Endothelial cell of umbilical vein (primary cell): ENCODE measurements around the gene ZNF804A. TPM values are rescaled to one million over a fixed set of nuclear protein-coding genes. Genes with fewer than 3 reads are reported as not detected.

Experiments
- BruUV-seq: library from RNA; stranded (reverse); fragments of 400-500 nt; replicated peaks from 2 replicates; lab custom pipeline; 2021; lab: Mats Ljungman, UMichigan
- CTCF ChIA-PET: fragments of 300-600, 350-600 bp; sonication (Branson Sonifier 250); formaldehyde crosslinking; loops from one replicate; lab custom pipeline; 2021; ENCODE audit warnings: antibody characterized with exemption, inconsistent platforms; lab: Charles Lee
- POLR2A ChIA-PET: fragments of 300-600, 350-600 bp; sonication (Branson Sonifier 250); formaldehyde crosslinking; loops from one replicate; lab custom pipeline; 2021; ENCODE audit warnings: antibody characterized with exemption, inconsistent platforms; lab: Charles Lee
- DNase-seq: peaks from one replicate; pipeline ENCODE4 v3.0.0-alpha.2; 2011; ENCODE audit warnings: low read depth, low spot score
- FAIRE-seq: peaks from 2 replicates; lab custom pipeline; 2011; peaks lifted over from hg19 to GRCh38; lab: Jason Lieb, UNC
- H2AFZ ChIP-seq: 2 replicates; pipeline ENCODE4 v1.6.0; 2012; ENCODE audit warnings: low read depth, low read length, control low read depth, inconsistent platforms
- H3K27ac ChIP-seq: 2 replicates; pipeline ENCODE4 v1.5.1; 2011; ENCODE audit warnings: low read depth, mild to moderate bottlenecking, control low read depth, low read length, moderate library complexity; ENCODE audit not compliant: insufficient read depth
- H3K27me3 ChIP-seq, 2 experiments: 2 replicates each; pipeline versions ENCODE4 v1.6.0 to v1.6.1; 2011; ENCODE audit warnings: low read length in 2 of 2, mixed read lengths in 1 of 2; ENCODE audit not compliant: control insufficient read depth in 2 of 2, insufficient read depth in 2 of 2
- H3K36me3 ChIP-seq, 2 experiments: 2 replicates in 1 of 2; 3 replicates in 1 of 2; pipeline ENCODE4 v1.5.1; 2011; ENCODE audit warnings: low read length in 2 of 2, mild to moderate bottlenecking in 1 of 2, moderate library complexity in 1 of 2; ENCODE audit not compliant: control insufficient read depth in 2 of 2, insufficient read depth in 2 of 2; ENCODE audit errors: extremely low read depth in 1 of 2
- H3K4me1 ChIP-seq: 3 replicates; pipeline ENCODE4 v1.5.1; 2011; ENCODE audit warnings: mild to moderate bottlenecking, low read length; ENCODE audit not compliant: control insufficient read depth, insufficient read depth; ENCODE audit errors: extremely low read depth
- H3K4me2 ChIP-seq: 2 replicates; pipeline ENCODE4 v1.6.1; 2011; ENCODE audit warnings: low read length, control low read depth, mixed read lengths; ENCODE audit not compliant: insufficient read depth
- H3K4me3 ChIP-seq, 3 experiments: fragments of 200-600 bp in 1 of 3; sonication (generic), shearing (Covaris generic) in 1 of 3; replicated peaks in 1 of 3; 2 replicates each; pipeline ENCODE4 v1.5.1; 2011 to 2016; ENCODE audit warnings: control low read depth in 3 of 3, low read length in 3 of 3, mild to moderate bottlenecking in 2 of 3, inconsistent platforms in 1 of 3, low read depth in 1 of 3, moderate library complexity in 1 of 3; ENCODE audit not compliant: insufficient read depth in 1 of 3
- H3K79me2 ChIP-seq: 2 replicates; pipeline ENCODE4 v1.6.0; 2012; ENCODE audit warnings: low read length, inconsistent platforms; ENCODE audit not compliant: control insufficient read depth, insufficient read depth
- H3K9ac ChIP-seq: replicated peaks from 2 replicates; pipeline ENCODE3; 2011; ENCODE audit warnings: low read length, control low read depth; ENCODE audit not compliant: insufficient read depth; ENCODE audit errors: extremely low read depth
- H3K9me1 ChIP-seq: replicated peaks from 3 replicates; pipeline ENCODE4 v1.6.0; 2011; ENCODE audit warnings: mild to moderate bottlenecking, low read length; ENCODE audit not compliant: control insufficient read depth, insufficient read depth; ENCODE audit errors: extremely low read depth
- H3K9me3 ChIP-seq: replicated peaks from 2 replicates; pipeline ENCODE4 v1.5.1; 2012; ENCODE audit warnings: low read length, inconsistent platforms; ENCODE audit not compliant: control insufficient read depth, insufficient read depth
- H4K20me1 ChIP-seq: replicated peaks from 2 replicates; pipeline ENCODE3; 2011; ENCODE audit warnings: mild to moderate bottlenecking, low read length; ENCODE audit not compliant: control insufficient read depth, insufficient read depth; ENCODE audit errors: extremely low read depth
- EZH2 ChIP-seq: IDR thresholded peaks from 2 replicates; pipeline ENCODE4 v1.6.1; 2012; ENCODE audit warnings: borderline replicate concordance, low read depth, mild to moderate bottlenecking, moderate library complexity, low read length, inconsistent platforms; ENCODE audit not compliant: severe bottlenecking
- FOS ChIP-seq: IDR thresholded peaks from 2 replicates; pipeline ENCODE4 v1.6.1; 2011; ENCODE audit warnings: mild to moderate bottlenecking, low read length, moderate library complexity, borderline replicate concordance; ENCODE audit not compliant: insufficient read depth
- GATA2 ChIP-seq: IDR thresholded peaks from 2 replicates; pipeline ENCODE4 v1.7.0; 2011; ENCODE audit warnings: low read depth, mild to moderate bottlenecking, moderate library complexity, mixed read lengths, low read length; ENCODE audit not compliant: insufficient read length, insufficient read depth
- JUN ChIP-seq: IDR thresholded peaks from 2 replicates; pipeline ENCODE4 v1.6.1; 2011; ENCODE audit warnings: borderline replicate concordance, low read depth; ENCODE audit not compliant: insufficient read length, insufficient read depth
- MAX ChIP-seq: IDR thresholded peaks from 2 replicates; pipeline ENCODE4 v1.6.1; 2011; ENCODE audit not compliant: insufficient read depth, insufficient read length
- MYC ChIP-seq: IDR thresholded peaks from one replicate; pipeline ENCODE4 v1.6.1; 2011; ENCODE audit warnings: mild to moderate bottlenecking, low read depth, low read length
- POLR2A ChIP-seq: IDR thresholded peaks from 2 replicates; pipeline ENCODE4 v1.6.1; 2012; ENCODE audit warnings: low read depth, mild to moderate bottlenecking, control low read depth, low read length
- POLR2AphosphoS5 ChIP-seq: IDR thresholded peaks from 2 replicates; pipeline ENCODE4 v1.6.1; 2012; ENCODE audit warnings: low read depth, mild to moderate bottlenecking, control low read depth, low read length, moderate library complexity; ENCODE audit not compliant: insufficient read depth
- dilution Hi-C: fragments of 300-500 bp; cut with MboI; formaldehyde crosslinking; loops from one replicate; pipeline ENCODE4 v1.15.0; 2019; ENCODE audit warnings: low sequenced_read_pairs; ENCODE audit not compliant: extremely low pct_ligation_motif_present
- intact Hi-C: fragments of 100-400 bp; cut with micrococcal nuclease; formaldehyde crosslinking; loops from one replicate; pipeline ENCODE4 v1.10.0; 2022
- polyA plus RNA-seq, 4 experiments: library from polyadenylated mRNA; depleted of rRNA in 3 of 4; stranded (reverse) in 3 of 4; unstranded in 1 of 4; fragments of >200 nt; gene quantifications; 2 replicates each; pipeline versions ENCODE4 v1.2.1 to v1.2.3, GENCODE V29; 2011 to 2012; ENCODE audit warnings: missing spikeins in 1 of 4
- total RNA-seq: library from RNA; stranded (reverse); gene quantifications from 2 replicates; pipeline ENCODE4 v1.2.3, GENCODE V29; 2021
- TF ChIP-seq, protein P1 (sequence below), 2 donors: IDR thresholded peaks; 1 replicate in 1 of 2; 2 replicates in 1 of 2; pipeline ENCODE4 v1.5.1; 2011; ENCODE audit warnings: low read length in 2 of 2, mild to moderate bottlenecking in 2 of 2, moderate library complexity in 2 of 2, control low read depth in 1 of 2, inconsistent platforms in 1 of 2, low read depth in 1 of 2; ENCODE audit not compliant: insufficient read depth in 1 of 2; ENCODE audit errors: extremely low read depth in 1 of 2

The ZNF804A gene
- total and polyA plus RNA-seq, 2 donors (not counting 3 experiments of a cell fraction or from before 2014, with no cell fraction given), result 0.22 TPM; not detected in 1

DNA sequence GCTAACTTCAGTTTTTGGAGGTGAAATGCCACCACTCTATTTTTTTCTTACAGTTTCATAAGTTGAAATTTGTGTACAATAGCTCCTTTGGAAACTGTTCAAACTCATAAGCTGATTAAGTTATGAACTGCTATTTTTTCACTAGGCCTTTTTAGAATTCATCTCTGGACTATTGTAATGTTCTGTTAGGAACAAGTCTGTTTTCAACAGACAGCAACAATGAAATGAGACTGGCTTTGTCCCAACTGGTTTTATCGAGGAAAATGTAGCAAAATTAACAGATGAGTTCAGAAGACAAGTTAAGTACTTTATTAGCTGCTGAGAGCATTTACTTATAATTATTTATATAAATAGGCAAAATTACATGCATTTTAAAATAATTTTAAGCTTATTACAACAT, 310.6 kb downstream of the ZNF804A start:
- H3K4me3 ChIP-seq, result no peak overlapping the region
- no peak overlapping the region for H3K27ac ChIP-seq
- no peak overlapping the region for H3K4me2 ChIP-seq
- H3K9me3 ChIP-seq, result peaks cover 2% of the 10 kb centered on the region
- no TSS peak for BruUV-seq
- H3K4me1 ChIP-seq, result no peaks in the 10 kb centered on the region
- H3K36me3 ChIP-seq, result no peaks in the 10 kb centered on the region
- H3K27me3 ChIP-seq, result no peaks in the 10 kb centered on the region
- H3K9me1 ChIP-seq, result no peaks in the 10 kb centered on the region
- no peak overlapping the region for H2AFZ ChIP-seq
- dilution Hi-C loops, result no loop called here
- CTCF ChIA-PET, result interaction anchor here (1.4 to 1.6 kb wide), 2 partner anchors 11 to 50 kb away, joined by 3 to 6 read pairs; no protein-coding TSS in a partner anchor
- H3K9ac ChIP-seq, result no peak overlapping the region
- no peak for TF ChIP-seq GATA2
- TF ChIP-seq JUN, result no peak
- no peak for TF ChIP-seq POLR2A
- no peak for TF ChIP-seq POLR2AphosphoS5
- no peak for TF ChIP-seq FOS
- TF ChIP-seq EZH2, result no peak
- H3K79me2 ChIP-seq, result no peaks in the 10 kb centered on the region
- POLR2A ChIA-PET, result no interaction called here
- no peaks in the 10 kb centered on the region for H4K20me1 ChIP-seq
- FAIRE-seq (no peak), DNase-seq (no peak)
- intact Hi-C loops, result no loop called here

- Histone ChIP-seq H3K36me3 (no peaks in the 10 kb centered on the region), H3K4me2 (no peak overlapping the region), H2AFZ (no peak overlapping the region), H3K27me3 (no peaks in the 10 kb centered on the region), H4K20me1 (no peaks in the 10 kb centered on the region), H3K4me3 (no peak overlapping the region), H3K4me1 (no peaks in the 10 kb centered on the region), H3K9me1 (no peaks in the 10 kb centered on the region), H3K79me2 (no peaks in the 10 kb centered on the region), H3K9ac (no peak overlapping the region), H3K27ac (no peak overlapping the region), H3K9me3 (no peaks in the 10 kb centered on the region)
- no TSS peak for BruUV-seq
- DNase-seq, result no peak
- FAIRE-seq, result no peak
- intact Hi-C loops (no loop called here), dilution Hi-C loops (no loop called here)
- CTCF ChIA-PET, result no interaction called here
- TF ChIP-seq, protein P1, sequence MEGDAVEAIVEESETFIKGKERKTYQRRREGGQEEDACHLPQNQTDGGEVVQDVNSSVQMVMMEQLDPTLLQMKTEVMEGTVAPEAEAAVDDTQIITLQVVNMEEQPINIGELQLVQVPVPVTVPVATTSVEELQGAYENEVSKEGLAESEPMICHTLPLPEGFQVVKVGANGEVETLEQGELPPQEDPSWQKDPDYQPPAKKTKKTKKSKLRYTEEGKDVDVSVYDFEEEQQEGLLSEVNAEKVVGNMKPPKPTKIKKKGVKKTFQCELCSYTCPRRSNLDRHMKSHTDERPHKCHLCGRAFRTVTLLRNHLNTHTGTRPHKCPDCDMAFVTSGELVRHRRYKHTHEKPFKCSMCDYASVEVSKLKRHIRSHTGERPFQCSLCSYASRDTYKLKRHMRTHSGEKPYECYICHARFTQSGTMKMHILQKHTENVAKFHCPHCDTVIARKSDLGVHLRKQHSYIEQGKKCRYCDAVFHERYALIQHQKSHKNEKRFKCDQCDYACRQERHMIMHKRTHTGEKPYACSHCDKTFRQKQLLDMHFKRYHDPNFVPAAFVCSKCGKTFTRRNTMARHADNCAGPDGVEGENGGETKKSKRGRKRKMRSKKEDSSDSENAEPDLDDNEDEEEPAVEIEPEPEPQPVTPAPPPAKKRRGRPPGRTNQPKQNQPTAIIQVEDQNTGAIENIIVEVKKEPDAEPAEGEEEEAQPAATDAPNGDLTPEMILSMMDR (IDR thresholded peaks at IDR 0.05; ENCODE audit: extremely low read depth in 1 of 2, insufficient read depth in 1 of 2, low read depth in 1 of 2, low read length in 2 of 2), result no peak
- TF ChIP-seq JUN (no peak), FOS (no peak), MAX (no peak), POLR2AphosphoS5 (no peak), GATA2 (no peak), POLR2A (no peak), MYC (no peak), EZH2 (no peak)
- POLR2A ChIA-PET, result no interaction called here
Measured at GRCh38 chr2:184920451-184920965, 322.2 kb downstream of the ZNF804A start.
